HCT116 (cell line): ENCODE measurements around the gene CYSTM1. TPM values are rescaled to one million over a fixed set of nuclear protein-coding genes. Genes with fewer than 3 reads are reported as not detected.

ENCODE experiments used
- ATAC-seq: fragments of 200-7000 bp; cut with Tn5 transposase; 2 replicates; pipeline ENCODE4 v1.9.1; 2020; ENCODE audit warnings: mild to moderate bottlenecking, moderate library complexity
- BruUV-seq: library from RNA; stranded (reverse); fragments of 400-500 nt; replicated peaks from 2 replicates; lab custom pipeline; 2021; lab: Mats Ljungman, UMichigan
- CTCF ChIA-PET: fragments of 300-600 bp; sonication (Branson Sonifier 250); formaldehyde crosslinking; loops from one replicate; lab custom pipeline; 2021; ENCODE audit warnings: antibody characterized with exemption; lab: Charles Lee
- POLR2A ChIA-PET: fragments of 300-600, 350-600 bp; sonication (Branson Sonifier 250); formaldehyde crosslinking; loops from one replicate; lab custom pipeline; 2021; ENCODE audit warnings: antibody characterized with exemption; lab: Charles Lee
- RAD21 ChIA-PET, 2 experiments: fragments of 300-600 bp; sonication (Branson Sonifier 250); formaldehyde crosslinking; loops; one replicate each; lab custom pipeline; 2023; ENCODE audit warnings: low total read pairs in 2 of 2; ENCODE audit not compliant: uncharacterized antibody in 2 of 2, unreplicated experiment in 2 of 2, low non-redundant PET in 1 of 2; lab: Charles Lee
- DNase-seq: peaks from one replicate; pipeline ENCODE4 v3.0.0-alpha.2; 2010; ENCODE audit warnings: low read depth, low spot score
- H2AFZ ChIP-seq: fragments of 200-600 bp; shearing (Covaris generic), sonication (generic); 2 replicates; pipeline ENCODE4 v1.6.1; 2017; ENCODE audit warnings: low read depth, mixed run types, mixed read lengths, antibody characterized with exemption, low read length; ENCODE audit not compliant: poor library complexity, severe bottlenecking
- H3K27ac ChIP-seq: 2 replicates; pipeline ENCODE4 v1.5.1; 2012; ENCODE audit warnings: low read depth, low read length
- H3K27me3 ChIP-seq: fragments of 200-600 bp; sonication (generic); 2 replicates; pipeline ENCODE4 v1.6.1; 2016; ENCODE audit warnings: mixed run types, low read length, mixed read lengths; ENCODE audit not compliant: insufficient read depth
- H3K36me3 ChIP-seq, 2 experiments: fragments of 200-500 bp in 1 of 2; fragments of 200-600 bp in 1 of 2; sonication (Bioruptor generic) in 1 of 2; sonication (generic) in 1 of 2; 2 replicates each; pipeline versions ENCODE4 v1.5.1 to v1.6.1; 2014 to 2016; ENCODE audit warnings: low read length in 2 of 2, inconsistent platforms in 1 of 2, mixed read lengths in 1 of 2, mixed run types in 1 of 2; ENCODE audit not compliant: insufficient read depth in 2 of 2, control insufficient read depth in 1 of 2
- H3K4me1 ChIP-seq, 2 experiments: fragments of 200-600 bp in 1 of 2; sonication (generic) in 1 of 2; 2 replicates each; pipeline versions ENCODE4 v1.5.1 to v1.6.1; 2012 to 2017; ENCODE audit warnings: low read length in 2 of 2, inconsistent platforms in 1 of 2, mild to moderate bottlenecking in 1 of 2, mixed read lengths in 1 of 2, mixed run types in 1 of 2, moderate library complexity in 1 of 2; ENCODE audit not compliant: insufficient read depth in 2 of 2, control insufficient read depth in 1 of 2
- H3K4me2 ChIP-seq: fragments of 200-600 bp; sonication (generic); 2 replicates; pipeline ENCODE4 v1.6.1; 2017; ENCODE audit warnings: mixed run types, low read length, mixed read lengths
- H3K4me3 ChIP-seq, 2 experiments: fragments of 200-600 bp in 1 of 2; sonication (generic) in 1 of 2; replicated peaks in 1 of 2; 2 replicates each; pipeline ENCODE4 v1.5.1; 2011 to 2016; ENCODE audit warnings: low read length in 2 of 2, control low read depth in 1 of 2, low read depth in 1 of 2, mild to moderate bottlenecking in 1 of 2, mixed read lengths in 1 of 2, mixed run types in 1 of 2
- H3K79me2 ChIP-seq: fragments of 200-600 bp; sonication (generic); 2 replicates; pipeline ENCODE4 v1.6.1; 2017; ENCODE audit warnings: mild to moderate bottlenecking, mixed run types, low read length, moderate library complexity, mixed read lengths; ENCODE audit not compliant: insufficient read depth
- H3K9ac ChIP-seq: fragments of 200-600 bp; sonication (generic); 2 replicates; pipeline ENCODE4 v1.6.1; 2016; ENCODE audit warnings: low read length, mixed read lengths
- H3K9me2 ChIP-seq: fragments of 200-600 bp; sonication (generic), shearing (Covaris generic); 2 replicates; pipeline ENCODE4 v1.6.1; 2017; ENCODE audit warnings: mixed run types, mild to moderate bottlenecking, moderate library complexity; ENCODE audit not compliant: insufficient read depth
- H3K9me3 ChIP-seq, 2 experiments: fragments of 200-500 bp in 1 of 2; fragments of 200-600 bp in 1 of 2; sonication (Bioruptor generic) in 1 of 2; sonication (generic) in 1 of 2; 2 replicates each; pipeline ENCODE4 v1.6.1; 2014 to 2017; ENCODE audit warnings: low read length in 2 of 2, mixed read lengths in 2 of 2, inconsistent platforms in 1 of 2, low read depth in 1 of 2, mild to moderate bottlenecking in 1 of 2, mixed run types in 1 of 2, moderate library complexity in 1 of 2; ENCODE audit not compliant: control insufficient read depth in 1 of 2, insufficient read depth in 1 of 2
- H4K20me1 ChIP-seq: fragments of 200-600 bp; sonication (generic), shearing (Covaris generic); 2 replicates; pipeline ENCODE4 v1.6.1; 2017; ENCODE audit warnings: mixed run types, mild to moderate bottlenecking, moderate library complexity; ENCODE audit not compliant: insufficient read depth
- CBX3 ChIP-seq: IDR thresholded peaks from 2 replicates; pipeline ENCODE4 v1.6.1; 2012; ENCODE audit warnings: low read depth
- CEBPB ChIP-seq: IDR thresholded peaks from 2 replicates; pipeline ENCODE4 v1.6.1; 2012; ENCODE audit warnings: low read depth
- EZH2 ChIP-seq: fragments of 200-600 bp; sonication (generic); IDR thresholded peaks from 2 replicates; pipeline ENCODE4 v1.6.1; 2017; ENCODE audit warnings: antibody characterized with exemption, mixed run types
- EZH2phosphoT487 ChIP-seq: fragments of 200-600 bp; IDR thresholded peaks from 2 replicates; pipeline ENCODE4 v1.6.1; 2018; ENCODE audit warnings: antibody characterized with exemption, borderline replicate concordance
- JUND ChIP-seq: IDR thresholded peaks from 2 replicates; pipeline ENCODE4 v1.6.1; 2012
- RAD21 ChIP-seq: IDR thresholded peaks from 2 replicates; pipeline ENCODE4 v1.6.1; 2012; ENCODE audit warnings: low read depth, mild to moderate bottlenecking
- SIN3A ChIP-seq: IDR thresholded peaks from 2 replicates; pipeline ENCODE4 v1.6.1; 2012; ENCODE audit warnings: low read depth
- SP1 ChIP-seq: IDR thresholded peaks from 2 replicates; pipeline ENCODE4 v1.6.1; 2012; ENCODE audit warnings: low read depth
- SRF ChIP-seq: IDR thresholded peaks from 2 replicates; pipeline ENCODE4 v1.6.1; 2012; ENCODE audit warnings: low read depth
- YY1 ChIP-seq: IDR thresholded peaks from 2 replicates; pipeline ENCODE4 v1.6.1; 2011; ENCODE audit warnings: low read length, low read depth, moderate library complexity, mild to moderate bottlenecking; ENCODE audit not compliant: insufficient replicate concordance; ENCODE audit errors: extremely low read depth
- ZNF274 ChIP-seq: fragments of 200-500 bp; sonication (Bioruptor generic); IDR thresholded peaks from 2 replicates; pipeline ENCODE4 v1.6.1; 2014; ENCODE audit warnings: mild to moderate bottlenecking, low read depth, low read length, inconsistent platforms
- intact Hi-C: fragments of 100-400 bp; cut with micrococcal nuclease; formaldehyde crosslinking; loops from 2 replicates; pipeline ENCODE4 v1.10.0; 2022
- total RNA-seq: library from RNA; stranded (reverse); gene quantifications from one replicate; pipeline ENCODE4 v1.2.1, GENCODE V29; 2021; ENCODE audit not compliant: unreplicated experiment
- TF ChIP-seq, protein P1 (sequence below): IDR thresholded peaks from 2 replicates; pipeline ENCODE4 v1.6.1; 2011; ENCODE audit warnings: mild to moderate bottlenecking, low read length, moderate library complexity; ENCODE audit not compliant: insufficient replicate concordance; ENCODE audit errors: extremely low read depth
- TF ChIP-seq, protein P2 (sequence below): IDR thresholded peaks from 2 replicates; pipeline ENCODE4 v1.6.1; 2012
- TF ChIP-seq, protein P3 (sequence below): IDR thresholded peaks from 2 replicates; pipeline ENCODE4 v1.6.1; 2012

Gene CYSTM1
- total RNA-seq, 1 experiment from 2014 or later: 56.0 TPM

DNA sequence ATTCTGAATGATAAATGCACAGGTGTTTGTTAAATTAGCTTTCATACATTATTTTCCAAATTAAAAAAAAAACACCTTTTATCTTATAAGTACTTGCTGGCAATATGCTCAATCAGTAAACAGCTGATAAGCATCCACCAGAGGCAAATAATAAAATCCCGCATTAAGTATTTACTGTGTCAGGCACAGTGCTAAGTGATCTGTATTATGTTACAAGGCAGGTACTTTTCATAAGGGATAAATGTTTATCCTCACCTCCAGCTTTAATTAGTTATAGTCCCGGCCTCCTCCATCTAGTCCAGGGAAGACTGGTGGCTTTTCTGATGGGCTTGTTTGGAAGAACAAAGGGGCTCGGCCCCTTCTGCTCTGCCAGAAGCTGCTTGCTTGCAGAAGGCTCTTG, 87.9 kb downstream of the CYSTM1 start (continued):
- TF ChIP-seq, protein P1, sequence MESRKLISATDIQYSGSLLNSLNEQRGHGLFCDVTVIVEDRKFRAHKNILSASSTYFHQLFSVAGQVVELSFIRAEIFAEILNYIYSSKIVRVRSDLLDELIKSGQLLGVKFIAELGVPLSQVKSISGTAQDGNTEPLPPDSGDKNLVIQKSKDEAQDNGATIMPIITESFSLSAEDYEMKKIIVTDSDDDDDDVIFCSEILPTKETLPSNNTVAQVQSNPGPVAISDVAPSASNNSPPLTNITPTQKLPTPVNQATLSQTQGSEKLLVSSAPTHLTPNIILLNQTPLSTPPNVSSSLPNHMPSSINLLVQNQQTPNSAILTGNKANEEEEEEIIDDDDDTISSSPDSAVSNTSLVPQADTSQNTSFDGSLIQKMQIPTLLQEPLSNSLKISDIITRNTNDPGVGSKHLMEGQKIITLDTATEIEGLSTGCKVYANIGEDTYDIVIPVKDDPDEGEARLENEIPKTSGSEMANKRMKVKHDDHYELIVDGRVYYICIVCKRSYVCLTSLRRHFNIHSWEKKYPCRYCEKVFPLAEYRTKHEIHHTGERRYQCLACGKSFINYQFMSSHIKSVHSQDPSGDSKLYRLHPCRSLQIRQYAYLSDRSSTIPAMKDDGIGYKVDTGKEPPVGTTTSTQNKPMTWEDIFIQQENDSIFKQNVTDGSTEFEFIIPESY: no peak
- TF ChIP-seq JUND (no peak), EZH2phosphoT487 (no peak), SIN3A (no peak), SP1 (no peak), YY1 (no peak)

DNA sequence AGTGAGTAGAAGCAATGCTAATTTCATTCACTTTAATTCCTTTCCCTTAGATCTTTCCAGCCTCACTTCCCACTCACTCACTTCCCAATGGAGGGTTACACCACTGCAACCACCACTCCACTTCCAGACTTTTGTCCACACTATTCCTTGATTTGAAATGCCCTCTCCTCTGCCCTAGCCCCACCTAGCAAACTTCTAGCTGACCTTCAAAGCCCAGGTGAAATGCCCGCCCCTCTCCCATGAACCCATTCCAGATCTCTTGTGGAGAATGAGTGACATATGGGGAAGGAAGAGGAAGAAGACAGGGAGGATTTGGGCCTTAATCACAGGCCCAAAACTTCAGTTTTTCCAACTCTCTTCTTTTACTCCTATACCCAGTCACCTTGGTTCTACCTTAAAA, 90.9 kb downstream of the CYSTM1 start:
- TF ChIP-seq CEBPB (no peak), SP1 (no peak), YY1 (no peak), SIN3A (no peak), EZH2 (no peak), RAD21 (no peak), SRF (no peak), CBX3 (no peak), ZNF274 (no peak)
- TF ChIP-seq, protein P1: no peak
- TF ChIP-seq, protein P2, sequence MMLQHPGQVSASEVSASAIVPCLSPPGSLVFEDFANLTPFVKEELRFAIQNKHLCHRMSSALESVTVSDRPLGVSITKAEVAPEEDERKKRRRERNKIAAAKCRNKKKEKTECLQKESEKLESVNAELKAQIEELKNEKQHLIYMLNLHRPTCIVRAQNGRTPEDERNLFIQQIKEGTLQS: no peak
- TF ChIP-seq, protein P3, sequence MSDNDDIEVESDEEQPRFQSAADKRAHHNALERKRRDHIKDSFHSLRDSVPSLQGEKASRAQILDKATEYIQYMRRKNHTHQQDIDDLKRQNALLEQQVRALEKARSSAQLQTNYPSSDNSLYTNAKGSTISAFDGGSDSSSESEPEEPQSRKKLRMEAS: no peak
- ATAC-seq: no peak
- no peak overlapping the region for H3K4me2 ChIP-seq
- peaks cover 44% of the 10 kb centered on the region; the same call in 1 of the 2 replicates for H3K79me2 ChIP-seq
- H3K27ac ChIP-seq: no peak overlapping the region
- no peaks in the 10 kb centered on the region for H3K36me3 ChIP-seq
- no peaks in the 10 kb centered on the region for H3K27me3 ChIP-seq
- no TSS peak for BruUV-seq
- peaks cover 5% of the 10 kb centered on the region; the same call in 1 of the 2 replicates for H4K20me1 ChIP-seq
- no peaks in the 10 kb centered on the region for H3K9me2 ChIP-seq
- no peak overlapping the region for H3K9ac ChIP-seq
- H3K9me3 ChIP-seq: no peaks in the 10 kb centered on the region
- intact Hi-C loops: no loop called here
- ChIA-PET POLR2A (no interaction called here), RAD21 (no interaction called here), CTCF (no interaction called here)
- peaks cover 15 to 20% of the 10 kb centered on the region in 2 experiments for H3K4me1 ChIP-seq
- DNase-seq: no peak
- no peak overlapping the region for H2AFZ ChIP-seq
- H3K4me3 ChIP-seq: no peak overlapping the region
